ENCODE data around the gene ZNF414.

Gene ZNF414

DNA sequence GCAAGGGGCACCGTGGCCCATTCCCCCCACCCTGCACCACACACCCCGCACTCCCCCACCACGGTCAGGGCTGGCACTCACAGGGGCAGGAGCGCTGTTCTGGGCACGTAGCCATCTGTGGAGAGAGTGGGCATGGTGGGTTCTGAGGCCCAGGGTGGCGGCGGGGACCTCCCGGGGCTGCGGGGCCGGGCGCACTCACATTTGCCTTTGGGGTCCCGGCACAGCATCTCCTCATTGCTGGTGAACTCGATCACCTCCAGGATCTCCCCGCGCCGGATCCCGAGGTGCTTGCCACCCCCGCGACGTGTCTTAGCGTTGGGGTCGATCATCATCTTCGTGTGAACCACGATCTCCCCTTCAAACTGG, 23.6 kb downstream of the ZNF414 start:
- DNase-seq (ENCODE audit: low read depth): no peak

DNA sequence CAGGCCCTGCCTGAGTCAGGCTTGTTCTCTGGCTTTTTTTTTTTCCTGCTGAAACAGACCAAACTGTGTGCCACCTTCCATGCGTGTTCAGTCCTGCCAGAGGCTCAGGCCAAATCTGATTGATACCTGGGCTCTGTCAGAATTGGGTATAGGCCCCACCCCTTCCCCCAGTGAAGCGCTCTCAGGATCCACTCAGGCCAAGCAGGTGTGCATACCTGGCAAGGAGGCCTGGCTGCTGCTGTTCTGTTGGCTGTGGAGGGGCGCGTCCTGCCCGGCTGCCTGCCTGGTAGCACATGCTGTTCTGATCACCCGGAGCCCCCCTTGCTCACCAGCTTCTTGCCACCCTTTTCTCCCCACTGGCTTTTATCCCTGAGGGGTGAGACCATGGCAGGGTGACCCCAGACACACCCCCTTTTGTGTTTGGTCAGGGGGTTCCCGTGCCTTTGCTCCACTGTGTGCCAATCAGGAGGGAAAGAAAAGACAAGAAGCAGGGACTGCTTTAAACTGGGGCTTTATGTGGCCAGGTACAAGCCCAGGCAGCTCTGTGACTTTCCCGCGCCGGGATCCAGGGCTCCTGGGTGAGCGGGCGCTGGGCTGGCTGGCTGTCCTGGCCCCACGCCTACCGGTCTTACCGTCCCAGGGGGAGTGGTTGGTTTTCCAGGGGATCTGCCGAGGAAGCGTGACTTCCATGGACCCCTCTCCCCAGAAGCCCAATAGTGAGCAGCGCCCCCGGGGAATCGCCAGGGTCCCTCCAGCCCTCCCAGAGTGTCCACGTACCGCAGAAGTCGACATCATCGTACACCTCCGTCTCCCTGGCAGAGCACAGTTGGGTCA, 24.2 kb downstream of the ZNF414 start:
- DNase-seq (ENCODE audit: low read depth): no peak

DNA sequence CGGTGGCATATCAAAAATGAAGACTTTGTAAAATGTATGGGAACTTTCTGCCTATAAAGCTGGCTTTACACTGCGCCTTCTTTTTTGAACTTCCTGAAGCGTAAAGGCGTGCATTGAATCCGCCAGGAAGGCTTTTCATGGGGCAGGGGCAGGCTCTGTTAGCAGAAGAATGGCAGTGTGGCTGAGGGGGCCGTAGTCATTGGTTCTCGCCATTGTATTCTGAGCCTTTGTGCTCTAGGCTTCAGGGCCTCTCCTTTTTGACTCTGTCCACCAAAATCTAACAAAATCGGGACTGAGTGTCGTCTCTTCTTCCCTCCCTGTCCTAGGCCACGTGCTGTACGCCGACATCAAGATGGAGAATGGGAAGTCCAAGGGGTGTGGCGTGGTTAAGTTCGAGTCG, 25.6 kb downstream of the ZNF414 start:
- DNase-seq (ENCODE audit: low read depth): no peak

DNA sequence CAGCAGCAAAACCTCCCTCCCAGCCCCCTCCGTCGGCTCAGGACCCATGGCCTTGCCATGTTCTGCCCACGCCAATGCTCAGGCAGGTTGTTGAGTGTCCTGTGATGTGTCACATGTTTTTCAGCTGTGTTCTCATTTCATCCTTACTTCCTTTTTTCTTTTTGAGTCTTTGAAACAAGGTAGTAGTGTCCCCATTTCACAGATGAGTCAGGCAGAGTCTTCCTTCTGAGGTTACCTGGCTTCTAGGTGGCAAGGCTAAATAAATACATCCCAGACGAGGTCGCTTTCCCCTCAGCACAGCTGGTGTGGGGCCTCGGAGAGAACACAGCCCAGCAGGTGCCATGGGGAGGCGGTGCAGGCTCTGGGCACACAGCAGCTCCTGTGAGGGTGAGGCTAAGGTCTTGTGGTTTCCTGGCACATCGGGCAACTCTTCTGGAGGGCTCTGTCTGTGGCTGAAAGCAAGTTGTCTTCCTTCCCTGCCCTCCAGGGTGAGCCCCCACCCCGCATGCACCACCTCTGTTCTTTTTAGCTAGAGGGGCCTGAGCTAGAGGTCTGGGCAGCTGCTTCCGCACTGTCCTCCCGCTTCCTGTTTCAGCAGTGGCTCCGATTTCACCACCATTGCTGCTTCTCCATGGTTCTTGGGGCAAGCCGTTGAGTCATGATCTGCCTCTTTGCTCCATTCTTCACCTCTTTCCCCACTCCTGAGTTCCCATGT, 26.7 kb downstream of the ZNF414 start:
- DNase-seq (ENCODE audit: low read depth): no peak

DNA sequence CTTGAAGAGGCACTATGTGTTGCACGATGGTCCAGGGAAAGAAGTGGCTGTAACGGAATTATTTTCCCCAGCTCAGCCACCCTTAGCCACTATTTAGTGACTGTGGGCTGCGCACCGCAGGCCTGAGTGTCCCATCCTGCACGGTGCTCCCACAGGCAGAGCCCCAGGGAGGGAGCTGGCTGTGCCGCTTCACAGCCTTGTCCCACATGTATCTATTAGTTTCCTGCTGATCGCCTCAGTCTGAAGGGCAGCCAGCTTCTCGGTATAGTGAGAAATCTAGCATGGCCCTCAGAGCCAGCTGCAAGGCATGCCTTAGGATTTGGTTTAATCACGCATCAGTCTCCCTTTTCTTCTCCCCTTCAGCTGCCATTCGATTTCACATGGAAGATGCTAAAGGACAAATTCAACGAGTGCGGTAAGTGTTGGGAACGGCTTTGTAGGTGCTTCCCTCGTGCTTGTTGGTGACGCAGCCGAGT, 27.3 kb downstream of the ZNF414 start:
- DNase-seq (ENCODE audit: low read depth): no peak

DNA sequence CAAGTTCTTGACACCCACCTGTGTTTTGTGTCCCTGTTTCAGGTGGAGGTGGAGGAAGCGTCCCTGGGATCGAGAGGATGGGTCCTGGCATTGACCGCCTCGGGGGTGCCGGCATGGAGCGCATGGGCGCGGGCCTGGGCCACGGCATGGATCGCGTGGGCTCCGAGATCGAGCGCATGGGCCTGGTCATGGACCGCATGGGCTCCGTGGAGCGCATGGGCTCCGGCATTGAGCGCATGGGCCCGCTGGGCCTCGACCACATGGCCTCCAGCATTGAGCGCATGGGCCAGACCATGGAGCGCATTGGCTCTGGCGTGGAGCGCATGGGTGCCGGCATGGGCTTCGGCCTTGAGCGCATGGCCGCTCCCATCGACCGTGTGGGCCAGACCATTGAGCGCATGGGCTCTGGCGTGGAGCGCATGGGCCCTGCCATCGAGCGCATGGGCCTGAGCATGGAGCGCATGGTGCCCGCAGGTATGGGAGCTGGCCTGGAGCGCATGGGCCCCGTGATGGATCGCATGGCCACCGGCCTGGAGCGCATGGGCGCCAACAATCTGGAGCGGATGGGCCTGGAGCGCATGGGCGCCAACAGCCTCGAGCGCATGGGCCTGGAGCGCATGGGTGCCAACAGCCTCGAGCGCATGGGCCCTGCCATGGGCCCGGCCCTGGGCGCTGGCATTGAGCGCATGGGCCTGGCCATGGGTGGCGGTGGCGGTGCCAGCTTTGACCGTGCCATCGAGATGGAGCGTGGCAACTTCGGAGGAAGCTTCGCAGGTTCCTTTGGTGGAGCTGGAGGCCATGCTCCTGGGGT, 28.2 kb downstream of the ZNF414 start:
- DNase-seq (ENCODE audit: low read depth): no peak

DNA sequence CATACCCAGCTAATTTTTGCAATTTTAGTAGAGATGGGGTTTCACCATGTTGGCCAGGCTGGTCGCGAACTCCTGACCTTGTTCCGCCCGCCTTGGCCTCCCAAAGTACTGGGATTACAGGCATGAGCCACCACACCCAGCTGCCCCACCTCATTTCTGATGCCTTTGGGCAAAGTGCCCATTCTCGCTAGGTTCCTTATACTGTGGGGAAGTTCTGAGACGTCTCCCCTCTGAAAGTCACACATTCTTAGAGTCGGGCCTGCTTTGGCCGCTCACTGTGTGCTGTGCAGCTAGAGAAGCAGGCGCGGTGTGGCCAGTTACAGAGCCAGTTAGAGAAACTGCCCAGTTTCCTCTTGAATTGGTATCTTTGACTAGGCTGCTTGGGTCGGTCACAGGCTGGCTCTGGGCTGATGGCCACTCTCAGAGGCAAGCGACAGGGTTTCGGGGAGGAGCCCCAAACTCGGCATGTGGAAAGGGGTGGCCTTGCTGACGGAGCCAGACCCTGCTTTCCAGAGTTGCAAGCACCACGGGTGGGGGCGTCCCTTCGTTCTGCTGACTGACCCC, 29.6 kb downstream of the ZNF414 start:
- no peak for DNase-seq (ENCODE audit: low read depth)

DNA sequence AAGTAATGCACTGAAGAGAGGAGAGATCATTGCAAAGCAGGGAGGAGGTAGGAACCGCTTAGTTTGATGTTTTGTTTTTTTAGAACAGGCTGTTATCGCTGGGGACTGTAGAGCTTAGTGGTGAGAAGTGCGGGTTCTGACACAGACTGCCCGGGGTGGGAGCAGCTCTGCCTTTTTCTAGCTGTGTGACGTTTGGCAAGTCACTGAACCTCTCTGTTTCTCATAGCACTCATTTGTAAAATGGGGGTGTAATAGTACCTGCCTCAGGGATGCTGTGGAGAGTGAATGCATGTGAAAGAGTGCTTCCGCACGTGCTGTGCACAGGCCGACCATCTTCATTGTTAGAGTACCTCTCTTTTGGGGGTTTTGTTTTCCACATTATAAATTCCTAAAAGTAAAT, 30.8 kb downstream of the ZNF414 start:
- no peak for DNase-seq (ENCODE audit: low read depth)

GRCh38 chr19:8482696-8483095, 31.3 kb downstream of the ZNF414 start:
- no peak for DNase-seq (ENCODE audit: low read depth)

GRCh38 chr19:8481616-8482015, 32.4 kb downstream of the ZNF414 start:
- DNase-seq (ENCODE audit: low read depth): no peak

DNA sequence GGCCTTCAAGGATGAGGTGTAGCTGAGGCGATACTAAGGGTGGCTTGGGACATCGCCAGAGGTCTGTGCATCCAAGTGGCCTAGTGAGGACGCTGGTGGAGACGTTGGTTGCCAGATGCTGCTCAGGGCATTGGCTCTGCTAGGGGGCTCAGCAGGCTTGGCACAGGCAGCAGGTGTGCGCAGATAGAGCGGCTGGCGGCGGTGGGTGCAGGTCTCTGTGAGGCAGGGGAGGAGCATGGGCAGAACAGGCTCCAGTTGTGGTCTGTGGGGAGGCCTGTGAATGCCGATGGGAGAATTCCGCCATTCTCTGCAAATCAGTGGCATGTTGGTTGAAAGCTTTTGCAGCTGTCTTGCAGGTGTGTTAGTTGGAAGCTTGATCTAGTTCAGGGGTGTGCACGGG, 32.8 kb downstream of the ZNF414 start:
- no peak for DNase-seq (ENCODE audit: low read depth)

DNA sequence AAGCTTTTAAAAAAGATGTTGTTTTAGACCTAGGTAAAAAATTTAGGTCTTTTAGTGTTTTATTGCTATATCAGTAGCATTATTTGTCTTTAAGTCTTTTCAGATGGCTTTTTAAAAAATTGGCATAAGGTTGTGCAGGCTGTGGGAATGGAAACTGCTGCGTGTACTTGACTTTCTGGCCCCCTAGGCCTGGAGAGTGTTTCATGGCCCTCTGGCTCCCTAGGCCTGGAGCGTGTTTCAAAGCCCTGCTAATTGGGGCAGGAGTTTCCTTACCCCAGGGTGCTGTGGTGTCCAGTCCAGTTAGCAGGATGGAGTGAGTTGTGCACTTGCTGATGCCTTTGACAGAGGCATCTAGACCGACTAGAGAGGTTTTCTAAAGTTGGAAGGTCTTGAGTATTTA, 35.4 kb downstream of the ZNF414 start:
- DNase-seq (ENCODE audit: low read depth): no peak

GRCh38 chr19:8477889-8478288, 36.1 kb downstream of the ZNF414 start:
- no peak for DNase-seq (ENCODE audit: low read depth)

DNA sequence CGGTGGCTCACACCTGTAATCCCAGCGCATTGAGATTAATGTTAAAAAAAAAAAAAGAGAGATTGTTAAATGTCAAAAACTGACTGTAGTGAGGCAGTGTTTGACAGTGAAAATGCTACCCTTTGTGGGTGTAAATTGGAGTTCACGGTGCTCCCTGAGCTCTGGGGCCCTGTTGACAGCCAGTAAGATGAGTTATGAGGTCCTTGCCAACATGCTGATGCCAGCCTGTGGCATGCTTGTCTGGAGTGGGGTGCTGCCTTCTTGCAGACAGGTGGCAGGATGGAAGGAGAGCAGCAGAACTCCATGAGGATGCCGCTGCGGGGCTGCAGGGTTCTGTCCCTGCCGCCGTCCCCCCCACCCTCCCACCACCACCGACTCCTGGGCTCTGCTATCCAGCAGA, 37.4 kb downstream of the ZNF414 start:
- DNase-seq (ENCODE audit: low read depth): no peak

GRCh38 chr19:8475005-8475404, 39.0 kb downstream of the ZNF414 start:
- no peak for DNase-seq (ENCODE audit: low read depth)

GRCh38 chr19:8473648-8474476, 40.1 kb downstream of the ZNF414 start:
- DNase-seq (ENCODE audit: low read depth): no peak

GRCh38 chr19:8469613-8470368, 44.2 kb downstream of the ZNF414 start:
- no peak for DNase-seq (ENCODE audit: low read depth)

- peak; percentile 19 for DNase-seq (ENCODE audit: low read depth)
Measured at GRCh38 chr19:8468761-8469373, 45.1 kb downstream of the ZNF414 start.

- no peak for DNase-seq (ENCODE audit: low read depth)
Measured at GRCh38 chr19:8468124-8468523, 45.8 kb downstream of the ZNF414 start.

DNA sequence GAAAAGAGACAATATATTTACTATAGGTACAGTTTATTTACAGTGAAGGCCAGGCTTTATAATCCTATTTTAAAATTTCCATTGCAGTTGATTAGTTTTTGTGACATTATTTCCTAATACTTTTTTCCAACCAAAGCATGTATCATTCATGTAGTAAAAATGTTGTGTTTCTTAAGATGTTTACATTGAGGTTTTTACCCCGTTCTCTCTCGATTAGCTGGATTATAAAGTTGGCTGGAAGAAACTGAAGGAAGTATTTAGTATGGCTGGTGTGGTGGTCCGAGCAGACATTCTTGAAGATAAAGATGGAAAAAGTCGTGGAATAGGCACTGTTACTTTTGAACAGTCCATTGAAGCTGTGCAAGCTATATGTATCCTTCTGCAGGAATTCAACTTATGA, 47.9 kb downstream of the ZNF414 start:
- peak; percentile 41 for DNase-seq (ENCODE audit: low read depth)
